ENCODE results near the gene KRTAP5-8.
"Not testable (repeated sequence)": the region's sequence is repeated elsewhere in the genome, so short reads cannot be mapped to it uniquely, and the experiment has no call there.

KRTAP5-8 gene

GRCh38 chr11:71518506-71519471 is 19.0 kb upstream of the KRTAP5-8 start:
- DNase-seq, result no peak

GRCh38 chr11:71519546-71519945 is 18.3 kb upstream of the KRTAP5-8 start:
- DNase-seq, result no peak

- DNase-seq, result no peak
Measured at GRCh38 chr11:71525188-71525937, 12.5 kb upstream of the KRTAP5-8 start.

GRCh38 chr11:71525938-71526495 is 11.8 kb upstream of the KRTAP5-8 start:
- DNase-seq, result no peak

- not testable (repeated sequence) for DNase-seq
Measured at GRCh38 chr11:71526796-71527575, 10.8 kb upstream of the KRTAP5-8 start, which contains the start of gene KRTAP5-7. KRTAP5-7 (plus strand) TSS chr11:71527267; CDS start chr11:71527301, 34 bp downstream.

GRCh38 chr11:71527576-71528210 is 10.1 kb upstream of the KRTAP5-8 start:
- DNase-seq, result no peak

- DNase-seq, result no peak
Measured at GRCh38 chr11:71530602-71531001, 7.2 kb upstream of the KRTAP5-8 start.

- DNase-seq, result no peak
Measured at GRCh38 chr11:71532036-71532610, 5.7 kb upstream of the KRTAP5-8 start.

- DNase-seq, result not testable (repeated sequence)
Measured at GRCh38 chr11:71534711-71535608, 2.9 kb upstream of the KRTAP5-8 start.

- no peak for DNase-seq
Measured at GRCh38 chr11:71535825-71536224, 2.0 kb upstream of the KRTAP5-8 start.

GRCh38 chr11:71537537-71537936 is 288 bp upstream of the KRTAP5-8 start:
- DNase-seq, result no peak

- no peak for DNase-seq
Measured at GRCh38 chr11:71538666-71538990, 803 bp downstream of the KRTAP5-8 start.

- no peak for DNase-seq
Measured at GRCh38 chr11:71539017-71539416, 1.2 kb downstream of the KRTAP5-8 start.

- not testable (repeated sequence) for DNase-seq
Measured at GRCh38 chr11:71539971-71540370, 2.1 kb downstream of the KRTAP5-8 start.

- DNase-seq, result not testable (repeated sequence)
Measured at GRCh38 chr11:71540521-71541304, 2.9 kb downstream of the KRTAP5-8 start.

GRCh38 chr11:71542382-71542781 is 4.6 kb downstream of the KRTAP5-8 start:
- DNase-seq, result no peak

GRCh38 chr11:71542879-71543777 is 5.3 kb downstream of the KRTAP5-8 start:
- no peak for DNase-seq

- no peak for DNase-seq
Measured at GRCh38 chr11:71543866-71544265, 6.0 kb downstream of the KRTAP5-8 start.
